HEK293 (cell line): ENCODE measurements around the gene RPL22.

Source experiments
- CTCF ChIA-PET: fragments of 350-600 bp; formaldehyde crosslinking; extraction: SDS; loops from one replicate; lab custom pipeline; 2021; ENCODE audit warnings: antibody characterized with exemption; lab: Yijun Ruan, JAX
- POLR2A ChIA-PET: fragments of 300-600 bp; formaldehyde crosslinking; extraction: SDS; loops from one replicate; lab custom pipeline; 2020; ENCODE audit warnings: antibody characterized with exemption, inconsistent platforms; lab: Yijun Ruan, JAX
- H3K27ac ChIP-seq: fragments of 200-500 bp; sonication (Bioruptor generic); 2 replicates; pipeline ENCODE4 v1.5.1; 2014; ENCODE audit warnings: low read depth, low read length, control low read depth, inconsistent platforms; ENCODE audit errors: extremely low read depth
- H3K36me3 ChIP-seq, 2 experiments: fragments of 200-500 bp in 1 of 2; sonication (Bioruptor generic) in 1 of 2; 1 replicate in 1 of 2; 2 replicates in 1 of 2; pipeline ENCODE4 v1.5.1; 2014 to 2017; ENCODE audit warnings: inconsistent platforms in 2 of 2, low read length in 2 of 2; ENCODE audit not compliant: control insufficient read depth in 2 of 2, insufficient read depth in 1 of 2
- H3K4me1 ChIP-seq: fragments of 200-500 bp; sonication (Bioruptor generic); 2 replicates; pipeline ENCODE4 v1.5.1; 2014; ENCODE audit warnings: mild to moderate bottlenecking, low read length, inconsistent platforms; ENCODE audit not compliant: control insufficient read depth, insufficient read depth
- H3K4me3 ChIP-seq: 2 replicates; pipeline ENCODE4 v1.5.1; 2011; ENCODE audit warnings: low read depth, mild to moderate bottlenecking, control low read depth, low read length, moderate library complexity
- H3K9me3 ChIP-seq: fragments of 200-500 bp; sonication (Bioruptor generic); 2 replicates; pipeline ENCODE4 v1.5.1; 2014; ENCODE audit warnings: low read depth, low read length, inconsistent platforms; ENCODE audit not compliant: control insufficient read depth, insufficient read depth
- CTCF ChIP-seq: fragments of 450-650 bp; formaldehyde crosslinking; IDR thresholded peaks from 2 replicates; pipeline ENCODE4 v1.5.1; 2016; ENCODE audit warnings: missing biosample characterization, missing genetic modification characterization
- ELK4 ChIP-seq: IDR thresholded peaks from 2 replicates; pipeline ENCODE4 v1.6.1; 2011; ENCODE audit warnings: mild to moderate bottlenecking, low read depth, low read length, borderline replicate concordance
- GLIS1 ChIP-seq: fragments of 450-650 bp; formaldehyde crosslinking; IDR thresholded peaks from 2 replicates; pipeline ENCODE4 v1.5.1; 2016; ENCODE audit warnings: missing biosample characterization, missing genetic modification characterization
- HIC1 ChIP-seq: fragments of 450-650 bp; formaldehyde crosslinking; IDR thresholded peaks from 2 replicates; pipeline ENCODE4 v1.5.1; 2016; ENCODE audit warnings: missing biosample characterization, missing genetic modification characterization
- MZF1 ChIP-seq: fragments of 450-650 bp; formaldehyde crosslinking; IDR thresholded peaks from 2 replicates; pipeline ENCODE4 v1.5.1; 2017; ENCODE audit warnings: missing biosample characterization, missing genetic modification characterization, borderline replicate concordance
- SCRT2 ChIP-seq: fragments of 450-650 bp; formaldehyde crosslinking; IDR thresholded peaks from 2 replicates; pipeline ENCODE4 v1.5.1; 2016; ENCODE audit warnings: missing biosample characterization, missing genetic modification characterization
- SETDB1 ChIP-seq: IDR thresholded peaks from one replicate; pipeline ENCODE4 v1.6.1; 2017; ENCODE audit warnings: mild to moderate bottlenecking, low read length, moderate library complexity, mixed read lengths; ENCODE audit not compliant: insufficient read length
- ZBTB17 ChIP-seq: fragments of 450-650 bp; formaldehyde crosslinking; IDR thresholded peaks from 2 replicates; pipeline ENCODE4 v1.5.1; 2016; ENCODE audit warnings: missing biosample characterization, missing genetic modification characterization
- ZIC2 ChIP-seq: fragments of 450-650 bp; formaldehyde crosslinking; IDR thresholded peaks from 2 replicates; pipeline ENCODE4 v1.5.1; 2016; ENCODE audit warnings: missing biosample characterization, missing genetic modification characterization
- ZNF10 ChIP-seq: fragments of 450-650 bp; formaldehyde crosslinking; IDR thresholded peaks from 2 replicates; pipeline ENCODE4 v1.5.1; 2017; ENCODE audit warnings: missing biosample characterization, missing genetic modification characterization
- ZNF16 ChIP-seq: fragments of 450-650 bp; formaldehyde crosslinking; IDR thresholded peaks from 2 replicates; pipeline ENCODE4 v1.5.1; 2016; ENCODE audit warnings: low read depth, missing biosample characterization, missing genetic modification characterization
- ZNF18 ChIP-seq: fragments of 450-650 bp; formaldehyde crosslinking; IDR thresholded peaks from 2 replicates; pipeline ENCODE4 v1.5.1; 2016; ENCODE audit warnings: missing biosample characterization, missing genetic modification characterization
- ZNF214 ChIP-seq: fragments of 450-650 bp; formaldehyde crosslinking; IDR thresholded peaks from 2 replicates; pipeline ENCODE4 v1.5.1; 2017; ENCODE audit warnings: missing biosample characterization, mild to moderate bottlenecking, missing genetic modification characterization, borderline replicate concordance
- ZNF280D ChIP-seq: fragments of 450-650 bp; formaldehyde crosslinking; IDR thresholded peaks from 2 replicates; pipeline ENCODE4 v1.5.1; 2016; ENCODE audit warnings: missing biosample characterization, missing genetic modification characterization
- ZNF394 ChIP-seq: fragments of 450-650 bp; formaldehyde crosslinking; IDR thresholded peaks from 2 replicates; pipeline ENCODE4 v1.5.1; 2016; ENCODE audit warnings: missing biosample characterization, missing genetic modification characterization, mild to moderate bottlenecking, moderate library complexity, borderline replicate concordance
- ZNF398 ChIP-seq: fragments of 450-650 bp; formaldehyde crosslinking; IDR thresholded peaks from 2 replicates; pipeline ENCODE4 v1.5.1; 2017; ENCODE audit warnings: missing biosample characterization, missing genetic modification characterization
- ZNF48 ChIP-seq: fragments of 450-650 bp; formaldehyde crosslinking; IDR thresholded peaks from 2 replicates; pipeline ENCODE4 v1.5.1; 2016; ENCODE audit warnings: missing biosample characterization, missing genetic modification characterization
- ZNF580 ChIP-seq: fragments of 450-650 bp; formaldehyde crosslinking; IDR thresholded peaks from 2 replicates; pipeline ENCODE4 v1.5.1; 2016; ENCODE audit warnings: missing biosample characterization, missing genetic modification characterization
- ZNF785 ChIP-seq: fragments of 450-650 bp; formaldehyde crosslinking; IDR thresholded peaks from 2 replicates; pipeline ENCODE4 v1.5.1; 2016; ENCODE audit warnings: missing biosample characterization, missing genetic modification characterization
- ZNF830 ChIP-seq: fragments of 450-650 bp; IDR thresholded peaks from 2 replicates; pipeline ENCODE4 v1.5.0; 2018; ENCODE audit warnings: missing biosample characterization, missing genetic modification characterization, low read depth, mild to moderate bottlenecking, moderate library complexity
- TF ChIP-seq, protein P1 (sequence below): fragments of 450-650 bp; formaldehyde crosslinking; IDR thresholded peaks from 2 replicates; pipeline ENCODE4 v1.5.1; 2017; ENCODE audit warnings: missing biosample characterization, missing genetic modification characterization

Gene RPL22

DNA sequence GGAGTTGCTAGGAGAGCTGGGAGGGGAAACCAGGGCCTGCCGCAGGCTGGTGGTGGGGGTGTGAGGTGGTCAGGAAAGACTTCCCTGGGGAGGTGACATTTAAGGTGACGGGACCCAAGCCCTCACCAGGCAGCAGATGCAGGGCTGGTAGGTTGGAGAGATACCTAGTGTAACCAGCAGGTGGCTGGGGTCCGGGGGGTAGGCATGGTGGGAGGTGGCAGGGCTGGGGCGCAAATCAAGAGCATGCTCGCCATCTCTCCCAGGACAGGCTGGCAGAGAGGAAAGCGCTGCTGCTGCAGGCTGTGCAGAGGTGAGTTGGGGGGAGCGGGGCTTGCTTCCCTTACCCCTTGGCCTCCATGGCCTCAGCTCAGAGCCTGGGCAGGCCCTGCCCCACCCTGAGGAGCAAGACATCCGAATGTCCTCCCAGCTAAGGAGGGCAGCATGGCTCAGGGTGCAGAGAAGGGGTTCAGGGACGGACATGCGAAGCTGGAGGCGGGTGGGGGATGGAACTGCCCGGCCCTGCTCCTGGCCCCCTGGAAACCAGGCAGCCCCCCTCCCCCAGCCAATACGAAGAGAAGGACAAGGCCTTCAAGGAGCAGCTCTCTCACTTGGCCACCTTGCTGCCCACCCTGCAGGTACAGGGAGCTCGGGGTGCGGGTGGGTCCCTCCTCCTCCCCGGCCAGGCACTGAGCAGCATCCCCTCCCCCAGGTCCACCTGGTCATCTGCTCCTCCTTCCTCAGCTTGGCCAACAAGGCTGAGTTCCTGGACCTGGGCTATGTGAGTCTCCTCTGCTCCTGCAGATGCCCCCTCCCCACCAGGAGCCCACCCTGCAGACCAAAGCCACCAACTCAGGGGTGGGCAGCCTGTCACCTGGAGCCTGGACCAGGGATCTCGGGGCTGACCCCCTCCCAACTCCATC is 10.5 kb upstream of the RPL22 start:
- CTCF ChIA-PET: no interaction called here
- POLR2A ChIA-PET: no interaction called here
- TF ChIP-seq ELK4: no peak
- no peak for TF ChIP-seq ZNF785
- no peak for TF ChIP-seq ZNF214
- TF ChIP-seq CTCF: peak; percentile 22; the same call in 1 of the 2 replicates
- TF ChIP-seq ZNF16 (tag by site-specific recombination): no peak
- TF ChIP-seq ZIC2 (tag by site-specific recombination): no peak
- no peak for TF ChIP-seq ZBTB17 (tag by site-specific recombination)
- TF ChIP-seq ZNF398 (tag by site-specific recombination): no peak
- no peak for TF ChIP-seq SETDB1
- TF ChIP-seq MZF1 (tag by site-specific recombination): no peak
- peak; percentile 46 for TF ChIP-seq GLIS1 (tag by site-specific recombination)
- TF ChIP-seq, protein P1, sequence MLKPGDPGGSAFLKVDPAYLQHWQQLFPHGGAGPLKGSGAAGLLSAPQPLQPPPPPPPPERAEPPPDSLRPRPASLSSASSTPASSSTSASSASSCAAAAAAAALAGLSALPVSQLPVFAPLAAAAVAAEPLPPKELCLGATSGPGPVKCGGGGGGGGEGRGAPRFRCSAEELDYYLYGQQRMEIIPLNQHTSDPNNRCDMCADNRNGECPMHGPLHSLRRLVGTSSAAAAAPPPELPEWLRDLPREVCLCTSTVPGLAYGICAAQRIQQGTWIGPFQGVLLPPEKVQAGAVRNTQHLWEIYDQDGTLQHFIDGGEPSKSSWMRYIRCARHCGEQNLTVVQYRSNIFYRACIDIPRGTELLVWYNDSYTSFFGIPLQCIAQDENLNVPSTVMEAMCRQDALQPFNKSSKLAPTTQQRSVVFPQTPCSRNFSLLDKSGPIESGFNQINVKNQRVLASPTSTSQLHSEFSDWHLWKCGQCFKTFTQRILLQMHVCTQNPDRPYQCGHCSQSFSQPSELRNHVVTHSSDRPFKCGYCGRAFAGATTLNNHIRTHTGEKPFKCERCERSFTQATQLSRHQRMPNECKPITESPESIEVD (tag by site-specific recombination): no peak
- no peak for TF ChIP-seq ZNF394 (tag by site-specific recombination)
- TF ChIP-seq HIC1: no peak
- TF ChIP-seq ZNF10 (tag by site-specific recombination): peak; percentile 71; the same call in 1 of the 2 replicates
- TF ChIP-seq ZNF830 (tag by site-specific recombination): no peak
- TF ChIP-seq ZNF48 (tag by site-specific recombination): no peak
- TF ChIP-seq ZNF580 (tag by site-specific recombination): no peak
- no peak for TF ChIP-seq ZNF18 (tag by site-specific recombination)
- no peak for TF ChIP-seq ZNF280D (tag by site-specific recombination)
- no peak for TF ChIP-seq SCRT2 (tag by site-specific recombination)

More for the DNA sequence above, 10.5 kb upstream of the RPL22 start:
- Histone ChIP-seq H3K27ac (no peak overlapping the region), H3K4me1 (no peaks in the 10 kb centered on the region), H3K4me3 (no peak overlapping the region), H3K9me3 (no peaks in the 10 kb centered on the region), H3K36me3 (peaks cover 0 to 40% of the 10 kb centered on the region in 2 experiments; a peak in 1 of 3 replicates)
